ENCODE data around the gene TNK2. TPM values are rescaled to one million over a fixed set of nuclear protein-coding genes. Genes with fewer than 3 reads are reported as not detected.
A peak's percentile ranks its signal among the peaks of the same experiment; 100 is the strongest.

The TNK2 gene
- total and polyA plus RNA-seq, 2 of the 13 experiments (the other 11 are each of a cell fraction or from before 2014, with no cell fraction given) = 4.6 to 5.8 TPM

DNA sequence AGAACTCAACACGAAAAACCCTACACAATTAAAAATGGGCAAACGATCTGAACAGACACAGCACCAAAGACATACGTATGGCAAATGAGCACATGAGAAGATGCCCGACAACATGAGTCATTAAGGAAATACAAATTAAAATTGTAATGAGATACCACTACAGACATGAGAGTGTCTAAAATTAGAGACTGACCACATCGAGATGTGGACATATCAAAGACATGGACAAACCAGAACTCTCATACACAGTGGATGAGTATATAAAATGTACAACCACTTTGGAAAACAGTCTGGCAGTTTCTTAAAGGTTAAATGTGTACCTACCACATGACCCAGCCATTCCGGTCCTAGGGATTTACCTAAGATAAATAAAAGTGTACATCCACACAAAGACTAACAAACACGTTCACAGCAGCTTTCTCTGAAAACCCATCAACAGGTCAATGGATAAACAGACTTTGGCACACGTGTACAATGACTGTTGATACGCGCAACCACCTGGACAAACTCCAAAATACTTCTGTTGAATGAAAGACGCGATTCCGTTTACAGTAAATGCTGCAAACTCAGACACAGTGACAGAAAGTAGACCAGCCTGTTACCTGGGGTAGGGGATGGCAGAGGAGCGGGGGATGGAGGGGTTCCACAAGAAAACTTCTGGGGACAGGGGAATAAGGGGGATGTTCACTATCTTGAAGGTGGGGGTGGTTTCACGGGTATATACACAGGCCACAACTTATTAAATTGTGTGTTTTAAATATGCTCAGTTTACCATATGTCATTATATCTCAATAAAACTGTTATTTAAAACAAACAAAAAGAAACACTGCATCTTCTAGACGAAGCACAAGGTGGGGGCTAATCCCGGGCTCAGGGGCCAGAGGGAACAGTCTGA lies 2.1 kb downstream of the TNK2 start (continued):
- TF ChIP-seq, protein P1, sequence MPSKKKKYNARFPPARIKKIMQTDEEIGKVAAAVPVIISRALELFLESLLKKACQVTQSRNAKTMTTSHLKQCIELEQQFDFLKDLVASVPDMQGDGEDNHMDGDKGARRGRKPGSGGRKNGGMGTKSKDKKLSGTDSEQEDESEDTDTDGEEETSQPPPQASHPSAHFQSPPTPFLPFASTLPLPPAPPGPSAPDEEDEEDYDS (CRISPR knock-in tag; IDR thresholded peaks at IDR 0.05) = no peak
- no peak for TF ChIP-seq AHR (CRISPR knock-in tag; IDR thresholded peaks at IDR 0.05)
- no peak for TF ChIP-seq KLF9 (CRISPR knock-in tag; IDR thresholded peaks at IDR 0.05; ENCODE audit: low read depth)
- TF ChIP-seq TBL1XR1 (IDR thresholded peaks at IDR 0.05; ENCODE audit: borderline replicate concordance, low read length, partially characterized antibody) = no peak
- TF ChIP-seq ZNF652 (CRISPR knock-in tag; IDR thresholded peaks at IDR 0.05; ENCODE audit: borderline replicate concordance, low read depth) = 0 out of 2 replicates have a peak, but pooled peaks have one; percentile 50
- TF ChIP-seq ZNF703 (CRISPR knock-in tag; IDR thresholded peaks at IDR 0.05; ENCODE audit: borderline replicate concordance) = no peak

- no peak for TF ChIP-seq TBX3 (IDR thresholded peaks at IDR 0.05; ENCODE audit: borderline replicate concordance)
- H3K27me3 ChIP-seq (ENCODE audit: control insufficient read depth in 1 of 2, insufficient read depth in 2 of 2, low read length in 2 of 2) = no peaks in the 10 kb centered on the region
- H3K4me2 ChIP-seq (ENCODE audit: low read depth, low read length) = no peak overlapping the region
- H3K9ac ChIP-seq (ENCODE audit: insufficient read depth, low read depth, low read length) = no peak overlapping the region
- BruUV-seq (replicated peaks) = no TSS peak
- H3K4me3 ChIP-seq (replicated peaks in 1 of 3; ENCODE audit: insufficient read depth in 1 of 3, low read depth in 2 of 3, low read length in 3 of 3) = no peak overlapping the region
- ATAC-seq (no peak), FAIRE-seq (no peak), DNase-seq (ENCODE audit: low spot score) (no peak)
- ChIA-PET POLR2A (no interaction called here), CTCF (ENCODE audit: low intra/inter-chr PET ratio, low total read pairs) (no interaction called here)
- peaks cover 69% of the 10 kb centered on the region for H3K4me1 ChIP-seq (ENCODE audit: insufficient read depth, low read length)
- WGBS (ENCODE audit: low lambda C conversion rate) = 81% methylated on average over 4 of the region's 4 CpGs
- no peaks in the 10 kb centered on the region for H3K9me3 ChIP-seq (ENCODE audit: low read length)
- H4K20me1 ChIP-seq (ENCODE audit: insufficient read depth, low read length) = no peaks in the 10 kb centered on the region; the same call in 1 of the 2 replicates
- no peaks in the 10 kb centered on the region for H3K36me3 ChIP-seq (replicated peaks in 1 of 2; ENCODE audit: control insufficient read depth in 1 of 2, insufficient read depth in 2 of 2, low read length in 2 of 2)
- H3K79me2 ChIP-seq (ENCODE audit: insufficient read depth, low read length) = peaks cover 2% of the 10 kb centered on the region
- in situ Hi-C loops (cut with HindIII; ENCODE audit: extremely low pct_ligation_motif_present, low pct_unique_long_range_greater_than_20kb) = no loop called here
- H3K27ac ChIP-seq (ENCODE audit: extremely low read length, insufficient read depth, low read length) = no peak overlapping the region
- no peak overlapping the region for H2AFZ ChIP-seq (ENCODE audit: low read length)
- intact Hi-C loops (cut with micrococcal nuclease; ENCODE audit: unreplicated experiment) = no loop called here
Measured at GRCh38 chr3:195904368-195904767, 4.0 kb downstream of the TNK2 start.
